ENCODE data around the gene PLTP. TPM values are rescaled to one million over a fixed set of nuclear protein-coding genes. Genes with fewer than 3 reads are reported as not detected.

PLTP gene
- total RNA-seq, 2 donors from 2014 or later, result 92.1 to 123 TPM

GRCh38 chr20:45919542-45920399 lies 7.8 kb upstream of the PLTP start:
- H3K27me3 Mint-ChIP-seq (ENCODE audit: insufficient read depth), result peaks cover 25% of the 10 kb centered on the region
- no peak overlapping the region for H3K27ac Mint-ChIP-seq
- H3K36me3 Mint-ChIP-seq (ENCODE audit: low read depth), result no peaks in the 10 kb centered on the region

DNA sequence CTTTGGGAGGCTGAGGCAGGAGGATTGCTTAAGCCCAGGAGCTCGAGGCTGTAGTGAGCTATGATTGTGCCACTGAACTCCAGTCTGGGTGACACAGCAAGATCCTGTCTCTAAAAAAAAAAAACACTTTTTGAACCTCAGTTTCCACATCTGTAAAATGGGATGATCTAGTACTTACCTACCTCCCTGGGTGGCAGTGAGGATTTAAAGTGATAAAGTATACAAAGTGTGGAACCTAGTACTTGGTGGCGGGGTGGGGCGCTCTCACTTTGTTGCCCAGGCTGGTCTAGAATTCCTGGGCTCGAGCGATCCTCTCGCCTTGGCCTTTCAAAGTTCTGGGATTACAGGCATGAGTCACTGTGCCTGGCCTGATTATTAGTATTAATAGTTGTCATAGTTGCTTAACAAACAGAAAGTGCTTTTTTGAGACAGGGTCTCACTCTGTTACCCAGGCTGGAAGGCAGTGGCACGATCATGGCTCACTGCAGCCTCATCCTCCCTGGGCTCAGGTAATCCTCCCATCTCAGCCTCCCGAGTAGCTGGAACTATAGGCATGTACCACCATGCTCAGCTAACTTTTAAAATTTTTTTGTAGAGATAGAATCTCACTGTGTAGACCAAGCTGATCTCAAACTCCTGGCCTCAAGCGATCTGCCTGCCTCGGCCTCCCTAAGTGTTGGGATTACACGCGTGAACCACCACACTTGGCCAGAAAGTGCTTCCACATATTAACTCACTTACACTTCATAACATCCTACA lies 7.0 kb upstream of the PLTP start:
- H3K9me3 Mint-ChIP-seq, result no peaks in the 10 kb centered on the region
- peaks cover 29% of the 10 kb centered on the region for H3K27me3 Mint-ChIP-seq (ENCODE audit: insufficient read depth)
- peaks cover 7% of the 10 kb centered on the region for H3K4me1 Mint-ChIP-seq
- no peaks in the 10 kb centered on the region for H3K4me1 ChIP-seq (ENCODE audit: control insufficient read depth, insufficient read depth, low read length)
- no peak overlapping the region for H3K27ac ChIP-seq (ENCODE audit: low read depth, low read length)
- H3K9ac ChIP-seq (ENCODE audit: extremely low read depth, low read length, poor library complexity, severe bottlenecking), result no peak overlapping the region
- TF ChIP-seq, protein P1, sequence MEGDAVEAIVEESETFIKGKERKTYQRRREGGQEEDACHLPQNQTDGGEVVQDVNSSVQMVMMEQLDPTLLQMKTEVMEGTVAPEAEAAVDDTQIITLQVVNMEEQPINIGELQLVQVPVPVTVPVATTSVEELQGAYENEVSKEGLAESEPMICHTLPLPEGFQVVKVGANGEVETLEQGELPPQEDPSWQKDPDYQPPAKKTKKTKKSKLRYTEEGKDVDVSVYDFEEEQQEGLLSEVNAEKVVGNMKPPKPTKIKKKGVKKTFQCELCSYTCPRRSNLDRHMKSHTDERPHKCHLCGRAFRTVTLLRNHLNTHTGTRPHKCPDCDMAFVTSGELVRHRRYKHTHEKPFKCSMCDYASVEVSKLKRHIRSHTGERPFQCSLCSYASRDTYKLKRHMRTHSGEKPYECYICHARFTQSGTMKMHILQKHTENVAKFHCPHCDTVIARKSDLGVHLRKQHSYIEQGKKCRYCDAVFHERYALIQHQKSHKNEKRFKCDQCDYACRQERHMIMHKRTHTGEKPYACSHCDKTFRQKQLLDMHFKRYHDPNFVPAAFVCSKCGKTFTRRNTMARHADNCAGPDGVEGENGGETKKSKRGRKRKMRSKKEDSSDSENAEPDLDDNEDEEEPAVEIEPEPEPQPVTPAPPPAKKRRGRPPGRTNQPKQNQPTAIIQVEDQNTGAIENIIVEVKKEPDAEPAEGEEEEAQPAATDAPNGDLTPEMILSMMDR (conservative IDR thresholded peaks at IDR 0.05), result no peak
- no peak overlapping the region for H3K4me3 Mint-ChIP-seq
- H3K27me3 ChIP-seq (ENCODE audit: control insufficient read depth, insufficient read depth, low read length, poor library complexity, severe bottlenecking), result peaks cover 6% of the 10 kb centered on the region
- WGBS, 2 experiments (ENCODE audit: insufficient coverage in 1 of 2, insufficient read length in 1 of 2), result 95% methylated on average over 7 to 12 of the region's 12 CpGs
- no peak overlapping the region for H3K4me3 ChIP-seq (ENCODE audit: low read length)
- no peaks in the 10 kb centered on the region for H3K36me3 ChIP-seq (ENCODE audit: control insufficient read depth, insufficient read depth, low read length)
- H3K36me3 Mint-ChIP-seq (ENCODE audit: low read depth), result no peaks in the 10 kb centered on the region
- H3K9me3 ChIP-seq (ENCODE audit: control insufficient read depth, low read length), result no peaks in the 10 kb centered on the region
- H3K27ac Mint-ChIP-seq, result no peak overlapping the region
- DNase-seq, result no peak

More at GRCh38 chr20:45919542-45920399, 7.8 kb upstream of the PLTP start:
- no peak overlapping the region for H3K27ac ChIP-seq (ENCODE audit: low read depth, low read length)
- H3K9ac ChIP-seq (ENCODE audit: extremely low read depth, low read length, poor library complexity, severe bottlenecking), result no peak overlapping the region
- H3K36me3 ChIP-seq (ENCODE audit: control insufficient read depth, insufficient read depth, low read length), result no peaks in the 10 kb centered on the region
- 79 to 81% methylated on average over 8 to 11 of the region's 11 CpGs for WGBS, 2 experiments (ENCODE audit: insufficient coverage in 1 of 2, insufficient read length in 1 of 2)
- no peak for DNase-seq
- peaks cover 6% of the 10 kb centered on the region for H3K27me3 ChIP-seq (ENCODE audit: control insufficient read depth, insufficient read depth, low read length, poor library complexity, severe bottlenecking)
- no peaks in the 10 kb centered on the region for H3K9me3 ChIP-seq (ENCODE audit: control insufficient read depth, low read length)
- Mint-ChIP-seq H3K4me1 (peaks cover under 1% of the 10 kb centered on the region), H3K9me3 (no peaks in the 10 kb centered on the region), H3K4me3 (no peak overlapping the region)
- TF ChIP-seq, protein P1 (conservative IDR thresholded peaks at IDR 0.05), result no peak
- no peaks in the 10 kb centered on the region for H3K4me1 ChIP-seq (ENCODE audit: control insufficient read depth, insufficient read depth, low read length)
- H3K4me3 ChIP-seq (ENCODE audit: low read length), result no peak overlapping the region

- peaks cover 7% of the 10 kb centered on the region for H3K4me1 Mint-ChIP-seq
- Histone ChIP-seq H3K9me3 (ENCODE audit: control insufficient read depth, low read length) (no peaks in the 10 kb centered on the region), H3K27ac (ENCODE audit: low read depth, low read length) (no peak overlapping the region), H3K9ac (ENCODE audit: extremely low read depth, low read length, poor library complexity, severe bottlenecking) (no peak overlapping the region), H3K4me1 (ENCODE audit: control insufficient read depth, insufficient read depth, low read length) (no peaks in the 10 kb centered on the region), H3K36me3 (ENCODE audit: control insufficient read depth, insufficient read depth, low read length) (no peaks in the 10 kb centered on the region), H3K27me3 (ENCODE audit: control insufficient read depth, insufficient read depth, low read length, poor library complexity, severe bottlenecking) (peaks cover 6% of the 10 kb centered on the region), H3K4me3 (ENCODE audit: low read length) (no peak overlapping the region)
- H3K9me3 Mint-ChIP-seq, result no peaks in the 10 kb centered on the region
- no peak overlapping the region for H3K4me3 Mint-ChIP-seq
- H3K27ac Mint-ChIP-seq, result no peak overlapping the region
- TF ChIP-seq, protein P1 (conservative IDR thresholded peaks at IDR 0.05), result no peak
- WGBS, 2 experiments (ENCODE audit: insufficient coverage in 1 of 2, insufficient read length in 1 of 2), result 92 to 98% methylated on average over 5 of the region's 5 CpGs
- peaks cover 29% of the 10 kb centered on the region for H3K27me3 Mint-ChIP-seq (ENCODE audit: insufficient read depth)
- no peak for DNase-seq
- no peaks in the 10 kb centered on the region for H3K36me3 Mint-ChIP-seq (ENCODE audit: low read depth)
These were observed 6.3 kb upstream of the PLTP start for GRCh38 chr20:45918182-45918737.
